Neutrophil (primary cell): Measurements from ENCODE around the gene TMEM250.

Experiments
- H3K27ac ChIP-seq: fragments of 200-600 bp; sonication (generic); 2 replicates; pipeline ENCODE4 v1.5.1; 2016; ENCODE audit warnings: mild to moderate bottlenecking, moderate library complexity
- H3K27me3 ChIP-seq: fragments of 200-600 bp; sonication (generic); 2 replicates; pipeline ENCODE4 v1.6.0; 2016; ENCODE audit warnings: mild to moderate bottlenecking
- H3K36me3 ChIP-seq: fragments of 200-600 bp; sonication (generic); 2 replicates; pipeline ENCODE4 v1.5.1; 2017
- H3K4me1 ChIP-seq, 2 experiments: fragments of 200-600 bp in 1 of 2; sonication (generic) in 1 of 2; 1 replicate in 1 of 2; 2 replicates in 1 of 2; pipeline versions ENCODE4 v1.5.1 to v1.6.1; 2013 to 2016; ENCODE audit warnings: low read depth in 1 of 2, low read length in 1 of 2, mild to moderate bottlenecking in 1 of 2, moderate library complexity in 1 of 2; ENCODE audit not compliant: control insufficient read depth in 1 of 2, insufficient read depth in 1 of 2
- H3K4me3 ChIP-seq, 2 experiments: fragments of 200-600 bp in 1 of 2; sonication (generic) in 1 of 2; 1 replicate in 1 of 2; 2 replicates in 1 of 2; pipeline ENCODE4 v1.5.1; 2013 to 2016; ENCODE audit warnings: low read depth in 1 of 2, low read length in 1 of 2, mild to moderate bottlenecking in 1 of 2, moderate library complexity in 1 of 2
- H3K9me3 ChIP-seq: fragments of 200-600 bp; sonication (generic); 2 replicates; pipeline ENCODE4 v1.5.1; 2016
- TF ChIP-seq, protein P1 (sequence below): fragments of 200-600 bp; sonication (generic); IDR thresholded peaks from 2 replicates; pipeline ENCODE4 v1.5.1; 2016; ENCODE audit warnings: antibody characterized with exemption

The TMEM250 gene

GRCh38 chr9:136136127-136136925 is 17.7 kb upstream of the TMEM250 start:
- Histone ChIP-seq H3K27me3 (peaks cover 74% of the 10 kb centered on the region), H3K4me3 (no peak overlapping the region), H3K36me3 (no peaks in the 10 kb centered on the region), H3K9me3 (no peaks in the 10 kb centered on the region), H3K27ac (no peak overlapping the region), H3K4me1 (peaks cover 0 to 3% of the 10 kb centered on the region in 2 experiments)
- TF ChIP-seq, protein P1, sequence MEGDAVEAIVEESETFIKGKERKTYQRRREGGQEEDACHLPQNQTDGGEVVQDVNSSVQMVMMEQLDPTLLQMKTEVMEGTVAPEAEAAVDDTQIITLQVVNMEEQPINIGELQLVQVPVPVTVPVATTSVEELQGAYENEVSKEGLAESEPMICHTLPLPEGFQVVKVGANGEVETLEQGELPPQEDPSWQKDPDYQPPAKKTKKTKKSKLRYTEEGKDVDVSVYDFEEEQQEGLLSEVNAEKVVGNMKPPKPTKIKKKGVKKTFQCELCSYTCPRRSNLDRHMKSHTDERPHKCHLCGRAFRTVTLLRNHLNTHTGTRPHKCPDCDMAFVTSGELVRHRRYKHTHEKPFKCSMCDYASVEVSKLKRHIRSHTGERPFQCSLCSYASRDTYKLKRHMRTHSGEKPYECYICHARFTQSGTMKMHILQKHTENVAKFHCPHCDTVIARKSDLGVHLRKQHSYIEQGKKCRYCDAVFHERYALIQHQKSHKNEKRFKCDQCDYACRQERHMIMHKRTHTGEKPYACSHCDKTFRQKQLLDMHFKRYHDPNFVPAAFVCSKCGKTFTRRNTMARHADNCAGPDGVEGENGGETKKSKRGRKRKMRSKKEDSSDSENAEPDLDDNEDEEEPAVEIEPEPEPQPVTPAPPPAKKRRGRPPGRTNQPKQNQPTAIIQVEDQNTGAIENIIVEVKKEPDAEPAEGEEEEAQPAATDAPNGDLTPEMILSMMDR: no peak

- peaks cover 0 to 3% of the 10 kb centered on the region in 2 experiments for H3K4me1 ChIP-seq
- no peaks in the 10 kb centered on the region for H3K9me3 ChIP-seq
- H3K36me3 ChIP-seq: no peaks in the 10 kb centered on the region
- no peak overlapping the region for H3K27ac ChIP-seq
- peaks cover 82% of the 10 kb centered on the region for H3K27me3 ChIP-seq
- no peak overlapping the region for H3K4me3 ChIP-seq
- TF ChIP-seq, protein P1: no peak
Measured at GRCh38 chr9:136135326-136136126, 16.9 kb upstream of the TMEM250 start.

- Histone ChIP-seq H3K9me3 (no peaks in the 10 kb centered on the region), H3K27ac (no peak overlapping the region), H3K27me3 (peaks cover 97% of the 10 kb centered on the region), H3K4me3 (no peak overlapping the region), H3K4me1 (peaks cover 0 to 3% of the 10 kb centered on the region in 2 experiments), H3K36me3 (no peaks in the 10 kb centered on the region)
- TF ChIP-seq, protein P1: no peak
Measured at GRCh38 chr9:136133959-136134484, 15.3 kb upstream of the TMEM250 start.

- H3K27me3 ChIP-seq: peaks cover 97% of the 10 kb centered on the region
- H3K4me1 ChIP-seq: peaks cover 0 to 3% of the 10 kb centered on the region in 2 experiments
- H3K27ac ChIP-seq: no peak overlapping the region
- H3K36me3 ChIP-seq: no peaks in the 10 kb centered on the region
- no peaks in the 10 kb centered on the region for H3K9me3 ChIP-seq
- H3K4me3 ChIP-seq: no peak overlapping the region
- TF ChIP-seq, protein P1: no peak
Measured at GRCh38 chr9:136133191-136133958, 14.7 kb upstream of the TMEM250 start.

DNA sequence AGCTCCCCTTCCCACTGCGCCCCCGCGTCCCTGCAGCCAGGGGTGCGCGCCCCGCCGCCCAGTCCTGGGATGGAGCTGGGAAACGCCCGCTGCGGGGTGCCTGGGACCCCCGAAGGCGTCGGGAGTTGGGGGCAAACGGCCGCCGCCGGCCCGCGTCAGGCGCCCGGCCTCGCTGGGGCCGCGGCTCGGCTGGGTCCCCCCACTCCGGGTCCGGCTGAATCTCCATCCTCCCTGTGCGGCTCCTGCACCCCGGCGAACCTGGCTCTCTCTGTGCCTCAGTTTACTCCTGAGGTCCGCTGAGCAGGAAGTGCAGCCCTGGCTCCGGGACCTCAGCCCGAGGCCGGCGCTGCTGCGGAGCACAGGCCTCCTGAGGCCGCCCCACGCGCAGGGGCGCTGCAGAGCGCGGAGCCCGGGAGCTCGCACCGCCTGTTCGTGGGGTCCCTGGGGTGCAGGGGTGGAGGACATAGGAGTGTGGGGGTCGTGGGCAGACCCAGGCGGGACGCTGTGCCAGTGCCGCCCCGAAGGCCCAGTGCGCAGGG is 13.9 kb upstream of the TMEM250 start:
- H3K9me3 ChIP-seq: no peaks in the 10 kb centered on the region
- H3K27me3 ChIP-seq: peaks cover 92% of the 10 kb centered on the region
- no peaks in the 10 kb centered on the region for H3K36me3 ChIP-seq
- H3K4me1 ChIP-seq: peaks cover 0 to 3% of the 10 kb centered on the region in 2 experiments
- H3K27ac ChIP-seq: no peak overlapping the region
- no peak overlapping the region for H3K4me3 ChIP-seq
- TF ChIP-seq, protein P1: no peak
